T-cell (primary cell): Measurements from ENCODE around the gene SLC25A26. TPM values are rescaled to one million over a fixed set of nuclear protein-coding genes. Genes with fewer than 3 reads are reported as not detected.

Source experiments
- ATAC-seq, 4 experiments: fragments of 200-7000 bp in 3 of 4; fragments of 150-1000 bp in 1 of 4; cut with Tn5 transposase; replicated peaks in 1 of 4; 1 replicate in 3 of 4; 2 replicates in 1 of 4; pipeline ENCODE4 v1.10.0; 2021; ENCODE audit warnings: moderate library complexity in 3 of 4, mild to moderate bottlenecking in 2 of 4, moderate number of reproducible peaks in 1 of 4
- CTCF ChIA-PET, 2 donors: fragments of 300-600 bp; sonication (Branson Sonifier 250); formaldehyde crosslinking; loops; one replicate each; lab custom pipeline; 2022; ENCODE audit warnings: antibody characterized with exemption in 2 of 2; lab: Charles Lee
- POLR2A ChIA-PET, 2 donors: fragments of 300-600 bp; sonication (Branson Sonifier 250); formaldehyde crosslinking; loops; one replicate each; lab custom pipeline; 2022; ENCODE audit warnings: antibody characterized with exemption in 2 of 2; lab: Charles Lee
- DNase-seq, 35 experiments: peaks; one replicate each; pipeline versions ENCODE4 v3.0.0 to v3.0.0-alpha.2; 2013 to 2023
- H3K27ac ChIP-seq: one replicate; pipeline ENCODE4 v1.5.1; 2013; ENCODE audit warnings: low read length
- H3K27me3 ChIP-seq, 2 experiments: replicated peaks in 1 of 2; 1 replicate in 1 of 2; 2 replicates in 1 of 2; pipeline versions ENCODE4 v1.6.1 to v1.7.0; 2013; ENCODE audit warnings: low read length in 1 of 2, mixed read lengths in 1 of 2; ENCODE audit not compliant: control insufficient read depth in 2 of 2, insufficient read depth in 2 of 2; ENCODE audit errors: extremely low read depth in 1 of 2
- H3K36me3 ChIP-seq, 2 donors: 1 replicate in 1 of 2; 2 replicates in 1 of 2; pipeline versions ENCODE4 v1.6.1 to v1.7.0; 2013; ENCODE audit warnings: low read length in 1 of 2; ENCODE audit not compliant: control insufficient read depth in 2 of 2, insufficient read depth in 1 of 2; ENCODE audit errors: extremely low read depth in 1 of 2
- H3K4me1 ChIP-seq, 2 experiments: 1 replicate in 1 of 2; 2 replicates in 1 of 2; pipeline versions ENCODE4 v1.6.1 to v1.7.0; 2013; ENCODE audit warnings: low read length in 2 of 2, mixed read lengths in 1 of 2; ENCODE audit not compliant: insufficient read depth in 2 of 2, control insufficient read depth in 1 of 2; ENCODE audit errors: extremely low read depth in 1 of 2
- H3K4me3 ChIP-seq, 2 donors: 1 replicate in 1 of 2; 2 replicates in 1 of 2; pipeline versions ENCODE4 v1.5.1 to v1.7.0; 2013; ENCODE audit warnings: mild to moderate bottlenecking in 2 of 2, low read length in 1 of 2, moderate library complexity in 1 of 2; ENCODE audit not compliant: control insufficient read depth in 1 of 2; ENCODE audit errors: extremely low read depth in 1 of 2
- H3K9me3 ChIP-seq: 2 replicates; pipeline ENCODE4 v1.7.0; 2013
- H3K27ac Mint-ChIP-seq, 2 donors: one replicate each; pipeline ENCODE4 v1.8.0; 2020 to 2021; ENCODE audit warnings: mild to moderate bottlenecking in 2 of 2, mixed read lengths in 2 of 2
- H3K27me3 Mint-ChIP-seq, 2 donors: one replicate each; pipeline ENCODE4 v1.8.0; 2021 to 2022; ENCODE audit warnings: mixed read lengths in 2 of 2
- H3K36me3 Mint-ChIP-seq: one replicate; pipeline ENCODE4 v1.8.0; 2021; ENCODE audit warnings: mixed read lengths
- H3K4me1 Mint-ChIP-seq, 3 donors: one replicate each; pipeline ENCODE4 v1.8.0; 2020 to 2022; ENCODE audit warnings: mixed read lengths in 3 of 3, mild to moderate bottlenecking in 1 of 3
- H3K4me3 Mint-ChIP-seq, 3 donors: one replicate each; pipeline ENCODE4 v1.8.0; 2020 to 2022; ENCODE audit warnings: mild to moderate bottlenecking in 3 of 3, mixed read lengths in 3 of 3, moderate library complexity in 3 of 3
- H3K9me3 Mint-ChIP-seq, 3 donors: one replicate each; pipeline ENCODE4 v1.8.0; 2020 to 2022; ENCODE audit warnings: mixed read lengths in 3 of 3
- WGBS: methylation state at CpG from one replicate; pipeline ENCODE4 v1.1.5; 2013; ENCODE audit warnings: missing lambda C conversion rate; ENCODE audit not compliant: insufficient coverage; 5-methylcytosine and 5-hydroxymethylcytosine counted together
- total RNA-seq, 35 experiments: library from RNA in 6 of 35; stranded (reverse) in 6 of 35; fragments of 120-200 nt in 1 of 35; gene quantifications; one replicate each; pipeline versions ENCODE4 v1.2.1 to v1.2.4 and lab custom pipeline; 2013 to 2026

Gene SLC25A26
- total RNA-seq, 5 donors from 2014 or later (not counting 1 experiment from before 2014, with no cell fraction given), result 16.6 to 26.9 (median 23.5) TPM

- Mint-ChIP-seq H3K4me3 (no peak overlapping the region), H3K9me3 (peaks cover 7 to 9% (median 9%) of the 10 kb centered on the region in 3 donors), H3K36me3 (peaks cover 29% of the 10 kb centered on the region), H3K4me1 (peaks cover 28 to 53% (median 38%) of the 10 kb centered on the region in 3 donors), H3K27me3 (no peaks in the 10 kb centered on the region), H3K27ac (no peak overlapping the region)
- no peak for ATAC-seq
- H3K36me3 ChIP-seq, result peaks cover 0 to 2% of the 10 kb centered on the region in 2 donors
- WGBS, result 100% methylated on average over 1 of the region's 3 CpGs
- no peaks in the 10 kb centered on the region for H3K9me3 ChIP-seq
- H3K27me3 ChIP-seq, result no peaks in the 10 kb centered on the region
- H3K27ac ChIP-seq, result no peak overlapping the region
- POLR2A ChIA-PET, result no interaction called here
- no peak overlapping the region for H3K4me3 ChIP-seq
- CTCF ChIA-PET, result no interaction called here
- H3K4me1 ChIP-seq, result no peaks in the 10 kb centered on the region
- DNase-seq, result no peak
Observed at GRCh38 chr3:66427352-66427751, 206.6 kb downstream of the SLC25A26 start.

GRCh38 chr3:66427951-66428474, 207.2 kb downstream of the SLC25A26 start:
- Mint-ChIP-seq H3K4me1 (peaks cover 28 to 54% (median 39%) of the 10 kb centered on the region in 3 donors), H3K27me3 (no peaks in the 10 kb centered on the region), H3K4me3 (no peak overlapping the region), H3K27ac (no peak overlapping the region), H3K9me3 (peaks cover 3 to 4% (median 4%) of the 10 kb centered on the region in 3 donors), H3K36me3 (peaks cover 23% of the 10 kb centered on the region)
- ATAC-seq, result no peak
- no peaks in the 10 kb centered on the region for H3K4me1 ChIP-seq
- ChIA-PET CTCF (no interaction called here), POLR2A (interaction anchor here in 1 of 2 donors (0.6 kb wide), 1 partner anchor 74 kb away, joined by 3 read pairs; no protein-coding TSS in a partner anchor)
- peaks cover 0 to 2% of the 10 kb centered on the region in 2 donors for H3K36me3 ChIP-seq
- 96% methylated on average over 4 of the region's 5 CpGs for WGBS
- no peak overlapping the region for H3K27ac ChIP-seq
- no peak overlapping the region for H3K4me3 ChIP-seq
- no peak for DNase-seq
- no peaks in the 10 kb centered on the region for H3K27me3 ChIP-seq
- H3K9me3 ChIP-seq, result no peaks in the 10 kb centered on the region

Other genes with a start within 250 kb of the SLC25A26 start
- gene MAGI1, start 182.1 kb upstream of the SLC25A26 start, total RNA-seq, result under 1 TPM; 0.23 to 0.63 (median 0.29) TPM